GM12892 (cell line): ENCODE data around the gene TESMIN.

Source experiments
- POLR2A ChIP-seq: IDR thresholded peaks from 2 replicates; pipeline ENCODE4 v1.6.1; 2011; ENCODE audit warnings: low read depth, low read length, control low read depth
- POLR2AphosphoS5 ChIP-seq: IDR thresholded peaks from 2 replicates; pipeline ENCODE4 v1.6.1; 2011; ENCODE audit warnings: low read depth, low read length, control low read depth

GRCh38 chr11:68682531-68682961, 68.8 kb downstream of the TESMIN start:
- no peak for TF ChIP-seq POLR2A
- TF ChIP-seq POLR2AphosphoS5, result no peak
